K562 (cell line): Measurements from ENCODE around the gene PTPRG. TPM values are rescaled to one million over a fixed set of nuclear protein-coding genes. Genes with fewer than 3 reads are reported as not detected.

Experiments
- ATAC-seq: fragments of 200-7000 bp; cut with Tn5 transposase; 3 replicates; pipeline ENCODE4 v1.9.1; 2020; ENCODE audit warnings: moderate library complexity
- BruUV-seq: library from RNA; stranded (reverse); fragments of 400-500 nt; replicated peaks from 2 replicates; lab custom pipeline; 2021; lab: Mats Ljungman, UMichigan
- CTCF ChIA-PET: fragments of 300-600 bp; formaldehyde crosslinking; extraction: SDS; loops from one replicate; lab custom pipeline; 2021; ENCODE audit warnings: low intra/inter-chr PET ratio; lab: Yijun Ruan, JAX
- POLR2A ChIA-PET: fragments of 300-600, 350-650 bp; sonication (Branson Sonifier 250); formaldehyde crosslinking; extraction: SDS; loops from one replicate; lab custom pipeline; 2021; ENCODE audit warnings: antibody characterized with exemption, inconsistent platforms; lab: Yijun Ruan, JAX
- DNase-seq, 4 experiments: peaks; one replicate each; pipeline versions ENCODE4 v3.0.0 to v3.0.0-alpha.2; 2011 to 2018; ENCODE audit warnings: low spot score in 3 of 4, mixed read lengths in 3 of 4; ENCODE audit errors: extremely low read depth in 1 of 4
- FAIRE-seq: peaks from 2 replicates; lab custom pipeline; 2011; peaks lifted over from hg19 to GRCh38; lab: Jason Lieb, UNC
- H2AFZ ChIP-seq: 2 replicates; pipeline ENCODE4 v1.6.0; 2011; ENCODE audit warnings: low read depth, low read length, control low read depth, inconsistent platforms
- H3K27ac ChIP-seq: fragments of 200-600 bp; 3 replicates; pipeline ENCODE4 v1.8.0; 2011; ENCODE audit warnings: low read depth, mild to moderate bottlenecking, control low read depth, inconsistent platforms, low read length, moderate library complexity, mixed read lengths; ENCODE audit errors: extremely low read depth
- H3K27me3 ChIP-seq, 2 experiments: fragments of 300-600 bp in 1 of 2; 2 replicates in 1 of 2; 3 replicates in 1 of 2; pipeline versions ENCODE4 v1.6.0 to v1.8.0; 2011; ENCODE audit warnings: inconsistent platforms in 2 of 2, low read length in 2 of 2, mild to moderate bottlenecking in 1 of 2, mixed read lengths in 1 of 2, moderate library complexity in 1 of 2; ENCODE audit not compliant: control insufficient read depth in 2 of 2, insufficient read depth in 2 of 2
- H3K36me3 ChIP-seq: fragments of 300-600 bp; 3 replicates; pipeline ENCODE4 v1.8.0; 2011; ENCODE audit warnings: mild to moderate bottlenecking, low read length, inconsistent platforms; ENCODE audit not compliant: control insufficient read depth, insufficient read depth
- H3K4me1 ChIP-seq, 2 experiments: fragments of 200-600 bp in 1 of 2; replicated peaks in 1 of 2; 2 replicates in 1 of 2; 3 replicates in 1 of 2; pipeline versions ENCODE4 v1.5.1 to v1.8.0; 2011; ENCODE audit warnings: inconsistent platforms in 2 of 2, low read length in 2 of 2, mild to moderate bottlenecking in 1 of 2, mixed read lengths in 1 of 2, moderate library complexity in 1 of 2; ENCODE audit not compliant: control insufficient read depth in 2 of 2, insufficient read depth in 2 of 2
- H3K4me2 ChIP-seq: 2 replicates; pipeline ENCODE4 v1.6.1; 2011; ENCODE audit warnings: low read length, control low read depth, inconsistent platforms, mixed read lengths; ENCODE audit not compliant: insufficient read depth
- H3K4me3 ChIP-seq: fragments of 200-600 bp; sonication (generic), shearing (Covaris generic); 2 replicates; pipeline ENCODE4 v1.5.1; 2016; ENCODE audit warnings: control low read depth, inconsistent platforms
- H3K79me2 ChIP-seq: fragments of 200-600 bp; 3 replicates; pipeline ENCODE4 v1.8.0; 2011; ENCODE audit warnings: low read length, inconsistent platforms; ENCODE audit not compliant: control insufficient read depth, insufficient read depth
- H3K9ac ChIP-seq, 2 experiments: 2 replicates each; pipeline versions ENCODE4 v1.6.0 to v1.6.1; 2011; ENCODE audit warnings: low read depth in 2 of 2, low read length in 2 of 2, control low read depth in 1 of 2, inconsistent platforms in 1 of 2, mild to moderate bottlenecking in 1 of 2, mixed read lengths in 1 of 2; ENCODE audit not compliant: insufficient read depth in 1 of 2
- H3K9me1 ChIP-seq: one replicate; pipeline ENCODE4 v1.6.0; 2011; ENCODE audit warnings: inconsistent platforms, mild to moderate bottlenecking, low read length, moderate library complexity; ENCODE audit not compliant: control insufficient read depth, insufficient read depth
- H3K9me3 ChIP-seq: replicated peaks from 2 replicates; pipeline ENCODE4 v1.5.1; 2011; ENCODE audit warnings: low read depth, low read length, inconsistent platforms; ENCODE audit not compliant: control insufficient read depth, insufficient read depth
- H4K20me1 ChIP-seq: replicated peaks from 2 replicates; pipeline ENCODE4 v1.6.1; 2011; ENCODE audit warnings: low read length, inconsistent platforms, mixed read lengths; ENCODE audit not compliant: control insufficient read depth, insufficient read depth
- BRCA1 ChIP-seq, 2 experiments: fragments of 450-650 bp in 1 of 2; sonication (generic) in 1 of 2; formaldehyde crosslinking in 1 of 2; IDR thresholded peaks; 2 replicates each; pipeline versions ENCODE4 v1.5.0 to v1.6.1; 2017 to 2020; ENCODE audit warnings: mild to moderate bottlenecking in 1 of 2, missing genetic modification reagents in 1 of 2
- CREB1 ChIP-seq, 2 experiments: sonication (generic) in 1 of 2; formaldehyde crosslinking in 1 of 2; IDR thresholded peaks; 2 replicates each; pipeline versions ENCODE4 v1.6.1 to v1.8.0; 2012 to 2022; ENCODE audit warnings: inconsistent platforms in 1 of 2, mild to moderate bottlenecking in 1 of 2, missing genetic modification reagents in 1 of 2, moderate library complexity in 1 of 2
- ESRRB ChIP-seq: fragments of 250-450 bp; sonication (Bioruptor Pico); IDR thresholded peaks from 2 replicates; pipeline ENCODE4 v1.5.0; 2020; ENCODE audit warnings: mild to moderate bottlenecking, moderate library complexity, borderline replicate concordance
- HLTF ChIP-seq: fragments of 450-650 bp; IDR thresholded peaks from 2 replicates; pipeline ENCODE4 v1.6.1; 2016
- HMGN3 ChIP-seq: IDR thresholded peaks from 2 replicates; pipeline ENCODE4 v1.6.1; 2011; ENCODE audit warnings: borderline replicate concordance, low read depth, mild to moderate bottlenecking, mixed read lengths, low read length; ENCODE audit not compliant: insufficient read length; ENCODE audit errors: extremely low read depth
- KAT2B ChIP-seq: IDR thresholded peaks from one replicate; pipeline ENCODE4 v1.6.1; 2012; ENCODE audit warnings: low read depth, mild to moderate bottlenecking, control low read depth, inconsistent platforms, low read length, moderate library complexity
- WGBS: fragments of 100-300 bp; shearing (Covaris generic); methylation state at CpG from one replicate; pipeline ENCODE4 v1.1.6; 2016; ENCODE audit warnings: low coverage, mixed read lengths; ENCODE audit not compliant: insufficient coverage; ENCODE audit errors: missing lambda C conversion rate; 5-methylcytosine and 5-hydroxymethylcytosine counted together
- in situ Hi-C: fragments of 300-500 bp; cut with MboI; formaldehyde crosslinking; loops from 4 replicates; pipeline ENCODE4 v1.15.0; 2018; ENCODE audit warnings: inconsistent platforms, mixed read lengths
- intact Hi-C: fragments of 100-400 bp; cut with micrococcal nuclease; formaldehyde crosslinking; loops from 2 replicates; pipeline ENCODE4 v1.14.2; 2022
- polyA plus RNA-seq, 8 experiments: library from polyadenylated mRNA; depleted of rRNA in 4 of 8; stranded (reverse) in 5 of 8; unstranded in 3 of 8; fragments of >200 nt; fragmentation: Nextera tagmentation in 2 of 8; fragmentation: Illumina TruSeq in 1 of 8; extraction: Ambion mirVana in 2 of 8; extraction: Trizol in 1 of 8; gene quantifications; 2 replicates each; pipeline versions ENCODE4 v1.2.1 to v1.2.3, GENCODE V29; 2011 to 2014; ENCODE audit warnings: inconsistent platforms in 1 of 8, missing spikeins in 1 of 8
- total RNA-seq, 7 experiments: library from RNA; depleted of rRNA in 6 of 7; stranded (reverse); fragments of >200 nt in 6 of 7; fragmentation: Illumina TruSeq in 2 of 7; extraction: Trizol in 2 of 7; gene quantifications; 2 replicates each; pipeline versions ENCODE4 v1.2.1 to v1.2.3, GENCODE V29; 2011 to 2021; ENCODE audit warnings: low replicate concordance in 1 of 7
- TF ChIP-seq, protein P1 (sequence below): fragments of 450-650 bp; IDR thresholded peaks from 2 replicates; pipeline ENCODE4 v1.6.1; 2017; ENCODE audit warnings: antibody characterized with exemption, mild to moderate bottlenecking
- TF ChIP-seq, protein P2 (sequence below): fragments of 250-450 bp; sonication (Bioruptor Pico); IDR thresholded peaks from 2 replicates; pipeline ENCODE4 v1.5.0; 2021
- TF ChIP-seq, protein P3 (sequence below): fragments of 250-450 bp; sonication (Bioruptor Pico); IDR thresholded peaks from 2 replicates; pipeline ENCODE4 v1.9.0; 2021; ENCODE audit warnings: mild to moderate bottlenecking
- TF ChIP-seq, protein P4 (sequence below): fragments of 250-450 bp; sonication (Bioruptor Pico); IDR thresholded peaks from 2 replicates; pipeline ENCODE4 v1.4.0; 2020

Gene PTPRG
- total and polyA plus RNA-seq, 9 of the 15 experiments (the other 6 are each of a cell fraction or from before 2014, with no cell fraction given) = 0.16 TPM; not detected in 8

DNA sequence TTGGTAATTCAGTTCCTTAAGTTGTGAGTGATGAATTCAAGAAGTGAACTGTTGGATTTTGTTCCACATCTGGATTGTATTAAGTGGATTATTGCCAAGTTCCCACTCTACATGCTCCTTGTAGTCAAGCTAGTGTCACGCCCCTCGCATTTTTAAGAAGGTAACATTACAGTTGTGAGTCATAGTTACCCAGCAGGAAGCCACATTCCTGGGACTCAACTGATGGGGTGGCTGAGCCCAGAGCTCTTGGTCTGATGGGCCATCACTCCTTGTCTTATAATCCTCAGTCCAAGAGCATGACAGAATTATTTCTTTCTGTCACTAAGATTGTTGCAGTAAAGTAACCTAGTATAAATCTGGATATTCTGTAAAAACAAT, 102.7 kb downstream of the PTPRG start (continued):
- TF ChIP-seq, protein P1, sequence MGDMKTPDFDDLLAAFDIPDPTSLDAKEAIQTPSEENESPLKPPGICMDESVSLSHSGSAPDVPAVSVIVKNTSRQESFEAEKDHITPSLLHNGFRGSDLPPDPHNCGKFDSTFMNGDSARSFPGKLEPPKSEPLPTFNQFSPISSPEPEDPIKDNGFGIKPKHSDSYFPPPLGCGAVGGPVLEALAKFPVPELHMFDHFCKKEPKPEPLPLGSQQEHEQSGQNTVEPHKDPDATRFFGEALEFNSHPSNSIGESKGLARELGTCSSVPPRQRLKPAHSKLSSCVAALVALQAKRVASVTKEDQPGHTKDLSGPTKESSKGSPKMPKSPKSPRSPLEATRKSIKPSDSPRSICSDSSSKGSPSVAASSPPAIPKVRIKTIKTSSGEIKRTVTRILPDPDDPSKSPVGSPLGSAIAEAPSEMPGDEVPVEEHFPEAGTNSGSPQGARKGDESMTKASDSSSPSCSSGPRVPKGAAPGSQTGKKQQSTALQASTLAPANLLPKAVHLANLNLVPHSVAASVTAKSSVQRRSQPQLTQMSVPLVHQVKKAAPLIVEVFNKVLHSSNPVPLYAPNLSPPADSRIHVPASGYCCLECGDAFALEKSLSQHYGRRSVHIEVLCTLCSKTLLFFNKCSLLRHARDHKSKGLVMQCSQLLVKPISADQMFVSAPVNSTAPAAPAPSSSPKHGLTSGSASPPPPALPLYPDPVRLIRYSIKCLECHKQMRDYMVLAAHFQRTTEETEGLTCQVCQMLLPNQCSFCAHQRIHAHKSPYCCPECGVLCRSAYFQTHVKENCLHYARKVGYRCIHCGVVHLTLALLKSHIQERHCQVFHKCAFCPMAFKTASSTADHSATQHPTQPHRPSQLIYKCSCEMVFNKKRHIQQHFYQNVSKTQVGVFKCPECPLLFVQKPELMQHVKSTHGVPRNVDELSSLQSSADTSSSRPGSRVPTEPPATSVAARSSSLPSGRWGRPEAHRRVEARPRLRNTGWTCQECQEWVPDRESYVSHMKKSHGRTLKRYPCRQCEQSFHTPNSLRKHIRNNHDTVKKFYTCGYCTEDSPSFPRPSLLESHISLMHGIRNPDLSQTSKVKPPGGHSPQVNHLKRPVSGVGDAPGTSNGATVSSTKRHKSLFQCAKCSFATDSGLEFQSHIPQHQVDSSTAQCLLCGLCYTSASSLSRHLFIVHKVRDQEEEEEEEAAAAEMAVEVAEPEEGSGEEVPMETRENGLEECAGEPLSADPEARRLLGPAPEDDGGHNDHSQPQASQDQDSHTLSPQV = no peak
- TF ChIP-seq, protein P2, sequence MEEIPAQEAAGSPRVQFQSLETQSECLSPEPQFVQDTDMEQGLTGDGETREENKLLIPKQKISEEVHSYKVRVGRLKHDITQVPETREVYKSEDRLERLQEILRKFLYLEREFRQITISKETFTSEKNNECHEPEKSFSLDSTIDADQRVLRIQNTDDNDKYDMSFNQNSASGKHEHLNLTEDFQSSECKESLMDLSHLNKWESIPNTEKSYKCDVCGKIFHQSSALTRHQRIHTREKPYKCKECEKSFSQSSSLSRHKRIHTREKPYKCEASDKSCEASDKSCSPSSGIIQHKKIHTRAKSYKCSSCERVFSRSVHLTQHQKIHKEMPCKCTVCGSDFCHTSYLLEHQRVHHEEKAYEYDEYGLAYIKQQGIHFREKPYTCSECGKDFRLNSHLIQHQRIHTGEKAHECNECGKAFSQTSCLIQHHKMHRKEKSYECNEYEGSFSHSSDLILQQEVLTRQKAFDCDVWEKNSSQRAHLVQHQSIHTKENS (CRISPR knock-in tag) = no peak
- no peak for TF ChIP-seq BRCA1 (IDR thresholded peaks at IDR 0.05)
- no peak for TF ChIP-seq BRCA1 (CRISPR knock-in tag; IDR thresholded peaks at IDR 0.05)
- no peak for TF ChIP-seq KAT2B
- TF ChIP-seq, all 486 proteins: peak for 0

DNA sequence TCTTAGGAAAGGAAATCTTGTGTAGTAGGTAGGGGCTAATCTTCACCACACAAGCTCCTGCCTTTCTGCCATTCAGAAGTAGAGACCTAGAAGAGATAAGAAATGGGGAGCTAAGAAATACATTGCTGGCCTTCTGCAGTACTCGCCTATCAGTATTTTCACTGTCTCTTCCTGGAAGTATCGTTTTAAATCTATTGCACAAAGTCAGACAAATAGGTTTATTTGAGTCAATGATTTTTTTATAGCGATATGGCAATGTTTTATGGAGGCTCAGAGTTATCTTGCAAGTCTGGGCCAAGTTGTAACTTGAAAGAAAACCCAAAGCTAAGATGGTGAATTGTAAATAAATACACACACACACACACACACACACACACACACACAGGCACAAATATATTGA, 103.8 kb downstream of the PTPRG start:
- Histone ChIP-seq H3K27me3 (peaks cover 0 to 5% of the 10 kb centered on the region in 2 experiments; a peak in 1 of 5 replicates), H3K27ac (no peak overlapping the region), H3K9ac (no peak overlapping the region), H3K36me3 (no peaks in the 10 kb centered on the region)
- in situ Hi-C loops = no loop called here
- TF ChIP-seq HLTF = no peak
- TF ChIP-seq, protein P3, sequence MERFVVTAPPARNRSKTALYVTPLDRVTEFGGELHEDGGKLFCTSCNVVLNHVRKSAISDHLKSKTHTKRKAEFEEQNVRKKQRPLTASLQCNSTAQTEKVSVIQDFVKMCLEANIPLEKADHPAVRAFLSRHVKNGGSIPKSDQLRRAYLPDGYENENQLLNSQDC (CRISPR knock-in tag) = no peak
- no peak for TF ChIP-seq ESRRB (CRISPR knock-in tag)
- TF ChIP-seq HMGN3 = no peak
- TF ChIP-seq, protein P4, sequence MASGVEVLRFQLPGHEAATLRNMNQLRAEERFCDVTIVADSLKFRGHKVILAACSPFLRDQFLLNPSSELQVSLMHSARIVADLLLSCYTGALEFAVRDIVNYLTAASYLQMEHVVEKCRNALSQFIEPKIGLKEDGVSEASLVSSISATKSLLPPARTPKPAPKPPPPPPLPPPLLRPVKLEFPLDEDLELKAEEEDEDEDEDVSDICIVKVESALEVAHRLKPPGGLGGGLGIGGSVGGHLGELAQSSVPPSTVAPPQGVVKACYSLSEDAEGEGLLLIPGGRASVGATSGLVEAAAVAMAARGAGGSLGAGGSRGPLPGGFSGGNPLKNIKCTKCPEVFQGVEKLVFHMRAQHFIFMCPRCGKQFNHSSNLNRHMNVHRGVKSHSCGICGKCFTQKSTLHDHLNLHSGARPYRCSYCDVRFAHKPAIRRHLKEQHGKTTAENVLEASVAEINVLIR (CRISPR knock-in tag) = no peak
- no peak for TF ChIP-seq CREB1 (IDR thresholded peaks at IDR 0.05)
- TF ChIP-seq CREB1 (CRISPR knock-in tag; IDR thresholded peaks at IDR 0.05) = no peak
- TF ChIP-seq, all 486 proteins: peak for 0
- no TSS peak for BruUV-seq
- ChIA-PET CTCF (no interaction called here), POLR2A (no interaction called here)
- DNase-seq (no peak), ATAC-seq (no peak), FAIRE-seq (no peak)
- no peaks in the 10 kb centered on the region for H3K9me3 ChIP-seq
- H2AFZ ChIP-seq = no peak overlapping the region
- H3K4me3 ChIP-seq = no peak overlapping the region
- no peaks in the 10 kb centered on the region for H4K20me1 ChIP-seq
- no peaks in the 10 kb centered on the region for H3K4me1 ChIP-seq
- 0% methylated on average over 3 of the region's 3 CpGs for WGBS
- no peak overlapping the region for H3K4me2 ChIP-seq
- no peaks in the 10 kb centered on the region for H3K79me2 ChIP-seq
- no peaks in the 10 kb centered on the region for H3K9me1 ChIP-seq
- intact Hi-C loops = no loop called here
